ENCODE measurements around the gene MZT1. TPM values are rescaled to one million over a fixed set of nuclear protein-coding genes. Genes with fewer than 3 reads are reported as not detected.
A peak's percentile ranks its signal among the peaks of the same experiment; 100 is the strongest.

Gene MZT1
- total and polyA plus RNA-seq, 2 experiments from 2014 or later: 35.0 to 52.3 TPM

- TF ChIP-seq NANOG (IDR thresholded peaks at IDR 0.05; ENCODE audit: borderline replicate concordance) (no peak), ZNF114 (CRISPR knock-in tag; IDR thresholded peaks at IDR 0.05) (no peak), ETS1 (IDR thresholded peaks at IDR 0.05) (no peak)
These were observed 9.6 kb upstream of the MZT1 start (continued) for GRCh38 chr13:72737033-72737432.

- Histone ChIP-seq H4K20me1 (replicated peaks; ENCODE audit: insufficient read depth) (0 out of 2 replicates have a peak, but pooled peaks cover 10% of the 10 kb centered on the region), H3K4me3 (peak overlapping the region; percentile 82), H3K4me2 (peak overlapping the region; percentile 95), H2AFZ (peak overlapping the region; percentile 93), H3K27ac (ENCODE audit: low read depth) (no peak overlapping the region), H3K9me2 (ENCODE audit: insufficient read depth) (no peaks in the 10 kb centered on the region), H3F3A (replicated peaks; ENCODE audit: low read depth) (no peaks in the 10 kb centered on the region), H3K36me3 (ENCODE audit: insufficient read depth) (peaks cover 4% of the 10 kb centered on the region; the same call in 1 of the 2 replicates), H3K27me3 (ENCODE audit: insufficient read depth) (no peaks in the 10 kb centered on the region), H3K4me1 (ENCODE audit: insufficient read depth) (peaks cover 8% of the 10 kb centered on the region), H3K79me2 (replicated peaks; ENCODE audit: insufficient read depth) (peaks cover 68% of the 10 kb centered on the region)
- peak overlapping the region; percentile 95 for H3K4me3 Mint-ChIP-seq
- TF ChIP-seq ETS1 (IDR thresholded peaks at IDR 0.05) (no peak), ZNF331 (CRISPR knock-in tag; IDR thresholded peaks at IDR 0.05; ENCODE audit: low read depth) (no peak), POLR2AphosphoS5 (IDR thresholded peaks at IDR 0.05; ENCODE audit: low read depth) (no peak), NANOG (IDR thresholded peaks at IDR 0.05; ENCODE audit: borderline replicate concordance) (no peak), ZNF114 (CRISPR knock-in tag; IDR thresholded peaks at IDR 0.05) (no peak), EZH2 (IDR thresholded peaks at IDR 0.05; ENCODE audit: low read depth, unreplicated experiment) (no peak), STAT1 (IDR thresholded peaks at IDR 0.05; ENCODE audit: unreplicated experiment) (no peak), EZH2phosphoT487 (IDR thresholded peaks at IDR 0.05; ENCODE audit: unreplicated experiment) (no peak), CREB1 (CRISPR knock-in tag; IDR thresholded peaks at IDR 0.05; ENCODE audit: low read depth) (no peak), REST (IDR thresholded peaks at IDR 0.05; ENCODE audit: unreplicated experiment) (no peak), CTCF (conservative IDR thresholded peaks at IDR 0.05; ENCODE audit: low read depth in 2 of 2) (no peak)
- peaks cover 21% of the 10 kb centered on the region for H3K36me3 Mint-ChIP-seq (ENCODE audit: low read depth)
- H3K9me3 Mint-ChIP-seq: no peaks in the 10 kb centered on the region
- H3K4me1 Mint-ChIP-seq: peaks cover 17% of the 10 kb centered on the region
- DNase-seq (ENCODE audit: low spot score) (no peak), ATAC-seq (no peak)
- 0 out of 2 replicates have a peak overlapping the region, but pooled peaks have one; percentile 88 for H3K27ac Mint-ChIP-seq
- peaks cover 2% of the 10 kb centered on the region for H3K27me3 Mint-ChIP-seq (ENCODE audit: insufficient read depth, low read depth, poor library complexity)
These were observed 819 bp upstream of the MZT1 start for GRCh38 chr13:72728290-72728605.

Measured in GM23338 (cell line).